ENCODE results near the gene IFNG. TPM values are rescaled to one million over a fixed set of nuclear protein-coding genes. Genes with fewer than 3 reads are reported as not detected.

Gene IFNG
- total RNA-seq, 1 donor from 2014 or later, result not detected

- Histone ChIP-seq H3K27ac (no peak overlapping the region), H3K9me3 (no peaks in the 10 kb centered on the region), H3K4me3 (no peak overlapping the region), H3K4me1 (no peaks in the 10 kb centered on the region), H3K27me3 (no peaks in the 10 kb centered on the region), H3K36me3 (no peaks in the 10 kb centered on the region)
- intact Hi-C loops (cut with DNase I), result no loop called here
- no peak for DNase-seq (ENCODE audit: low spot score in 2 of 2)
- TF ChIP-seq CTCF (IDR thresholded peaks at IDR 0.05), result no peak
These were observed 4.1 kb upstream of the IFNG start for GRCh38 chr12:68163560-68164081.

- Histone ChIP-seq H3K4me3 (no peak overlapping the region), H3K4me1 (no peaks in the 10 kb centered on the region), H3K27ac (no peak overlapping the region), H3K9me3 (no peaks in the 10 kb centered on the region), H3K36me3 (no peaks in the 10 kb centered on the region), H3K27me3 (no peaks in the 10 kb centered on the region)
- no peak for DNase-seq (ENCODE audit: low spot score in 2 of 2)
- no peak for TF ChIP-seq CTCF (IDR thresholded peaks at IDR 0.05)
- intact Hi-C loops (cut with DNase I), result no loop called here
These were observed 2.8 kb upstream of the IFNG start for GRCh38 chr12:68162374-68162773.

- H3K36me3 ChIP-seq, result no peaks in the 10 kb centered on the region
- intact Hi-C loops (cut with DNase I), result no loop called here
- DNase-seq (ENCODE audit: low spot score in 2 of 2), result no peak
These were observed 1.1 kb downstream of the IFNG start for GRCh38 chr12:68158432-68158831.

GRCh38 chr12:68157380-68157779, 2.2 kb downstream of the IFNG start:
- DNase-seq (ENCODE audit: low spot score in 2 of 2), result no peak
- no peaks in the 10 kb centered on the region for H3K9me3 ChIP-seq
- no peaks in the 10 kb centered on the region for H3K4me1 ChIP-seq
- H3K4me3 ChIP-seq, result no peak overlapping the region
- no peak overlapping the region for H3K27ac ChIP-seq
- no peaks in the 10 kb centered on the region for H3K36me3 ChIP-seq
- TF ChIP-seq CTCF (IDR thresholded peaks at IDR 0.05), result no peak
- intact Hi-C loops (cut with DNase I), result no loop called here
- H3K27me3 ChIP-seq, result no peaks in the 10 kb centered on the region

More at GRCh38 chr12:68158432-68158831, 1.1 kb downstream of the IFNG start:
- no peaks in the 10 kb centered on the region for H3K4me1 ChIP-seq
- no peaks in the 10 kb centered on the region for H3K9me3 ChIP-seq
- H3K27me3 ChIP-seq, result no peaks in the 10 kb centered on the region
- H3K27ac ChIP-seq, result no peak overlapping the region
- TF ChIP-seq CTCF (IDR thresholded peaks at IDR 0.05), result peak in 1 of 3 experiments; percentile 14
- no peak overlapping the region for H3K4me3 ChIP-seq

GRCh38 chr12:68156636-68157035, 2.9 kb downstream of the IFNG start:
- no peaks in the 10 kb centered on the region for H3K27me3 ChIP-seq
- no peak overlapping the region for H3K4me3 ChIP-seq
- no peak for TF ChIP-seq CTCF (IDR thresholded peaks at IDR 0.05)
- intact Hi-C loops (cut with DNase I), result no loop called here
- H3K36me3 ChIP-seq, result no peaks in the 10 kb centered on the region
- no peak for DNase-seq (ENCODE audit: low spot score in 2 of 2)
- no peaks in the 10 kb centered on the region for H3K9me3 ChIP-seq
- no peaks in the 10 kb centered on the region for H3K4me1 ChIP-seq
- no peak overlapping the region for H3K27ac ChIP-seq

- no peak for TF ChIP-seq CTCF (IDR thresholded peaks at IDR 0.05)
- no peak overlapping the region for H3K27ac ChIP-seq
- no peaks in the 10 kb centered on the region for H3K27me3 ChIP-seq
- H3K4me3 ChIP-seq, result no peak overlapping the region
- H3K36me3 ChIP-seq, result no peaks in the 10 kb centered on the region
- no peaks in the 10 kb centered on the region for H3K9me3 ChIP-seq
- H3K4me1 ChIP-seq, result no peaks in the 10 kb centered on the region
- no peak for DNase-seq (ENCODE audit: low spot score in 2 of 2)
- intact Hi-C loops (cut with DNase I), result no loop called here
These were observed 4.8 kb downstream of the IFNG start for GRCh38 chr12:68154779-68155178.
